H1 (cell line): ENCODE results near the gene SCCPDH. TPM values are rescaled to one million over a fixed set of nuclear protein-coding genes. Genes with fewer than 3 reads are reported as not detected.
A peak's percentile ranks its signal among the peaks of the same experiment; 100 is the strongest.

Experiments used
- CTCF ChIA-PET: fragments of 300-600 bp; sonication (Branson Sonifier 250); formaldehyde crosslinking; loops from one replicate; lab custom pipeline; 2021; ENCODE audit not compliant: partially characterized antibody; lab: Charles Lee
- POLR2A ChIA-PET: fragments of 300-600 bp; sonication (Branson Sonifier 250); formaldehyde crosslinking; loops from one replicate; lab custom pipeline; 2021; ENCODE audit warnings: inconsistent platforms; ENCODE audit not compliant: partially characterized antibody; lab: Charles Lee
- DNase-seq, 2 experiments: peaks; one replicate each; pipeline versions ENCODE4 v3.0.0 to v3.0.0-alpha.2; 2010 to 2022; ENCODE audit warnings: low spot score in 2 of 2, low read depth in 1 of 2, mixed read lengths in 1 of 2
- FAIRE-seq: peaks from 2 replicates; lab custom pipeline; 2011; peaks lifted over from hg19 to GRCh38; lab: Jason Lieb, UNC
- H2AFZ ChIP-seq: 2 replicates; pipeline ENCODE4 v1.8.1; 2012; ENCODE audit warnings: low read length, inconsistent platforms
- H2AK5ac ChIP-seq: 2 replicates; pipeline ENCODE4 v1.6.1; 2013; ENCODE audit warnings: low read depth, low read length
- H2BK120ac ChIP-seq: replicated peaks from 2 replicates; pipeline ENCODE3; 2013; ENCODE audit warnings: low read depth, low read length, inconsistent platforms
- H2BK12ac ChIP-seq: 2 replicates; pipeline ENCODE4 v1.6.1; 2013; ENCODE audit warnings: low read depth, low read length
- H2BK15ac ChIP-seq: 2 replicates; pipeline ENCODE4 v1.6.1; 2013; ENCODE audit warnings: low read length
- H2BK20ac ChIP-seq: 2 replicates; pipeline ENCODE4 v1.6.1; 2013; ENCODE audit warnings: low read length
- H2BK5ac ChIP-seq: 2 replicates; pipeline ENCODE4 v1.6.1; 2013; ENCODE audit warnings: low read depth, low read length
- H3K14ac ChIP-seq: 2 replicates; pipeline ENCODE4 v1.6.1; 2013; ENCODE audit warnings: inconsistent platforms; ENCODE audit not compliant: insufficient read length
- H3K18ac ChIP-seq: 2 replicates; pipeline ENCODE4 v1.6.1; 2013; ENCODE audit warnings: low read length; ENCODE audit errors: extremely low read depth
- H3K23ac ChIP-seq: 2 replicates; pipeline ENCODE4 v1.6.1; 2013; ENCODE audit warnings: inconsistent platforms; ENCODE audit not compliant: insufficient read length
- H3K23me2 ChIP-seq: 2 replicates; pipeline ENCODE4 v1.6.1; 2013; ENCODE audit warnings: low read depth, low read length
- H3K27ac ChIP-seq: 2 replicates; pipeline ENCODE4 v1.6.1; 2011; ENCODE audit warnings: low read depth, low read length, inconsistent platforms
- H3K27me3 ChIP-seq, 4 experiments: replicated peaks in 1 of 4; 1 replicate in 1 of 4; 2 replicates in 3 of 4; pipeline versions ENCODE4 v1.6.1 to v1.8.1; 2011 to 2013; ENCODE audit warnings: low read length in 3 of 4, mild to moderate bottlenecking in 3 of 4, inconsistent platforms in 2 of 4, mixed read lengths in 2 of 4, moderate library complexity in 1 of 4; ENCODE audit not compliant: control insufficient read depth in 3 of 4, insufficient read depth in 3 of 4; ENCODE audit errors: extremely low read depth in 1 of 4
- H3K36me3 ChIP-seq, 4 experiments: 2 replicates each; pipeline versions ENCODE4 v1.6.1 to v1.8.1; 2011 to 2013; ENCODE audit warnings: mild to moderate bottlenecking in 4 of 4, low read length in 3 of 4, moderate library complexity in 2 of 4, control low read depth in 1 of 4, inconsistent platforms in 1 of 4; ENCODE audit not compliant: insufficient read depth in 4 of 4, control insufficient read depth in 2 of 4
- H3K4ac ChIP-seq: replicated peaks from 2 replicates; pipeline ENCODE3; 2013; ENCODE audit warnings: low read length, low read depth, mixed read lengths, inconsistent platforms; ENCODE audit not compliant: insufficient read length
- H3K4me1 ChIP-seq, 4 experiments: replicated peaks in 1 of 4; 1 replicate in 1 of 4; 2 replicates in 3 of 4; pipeline versions ENCODE4 v1.6.1 to v1.8.1; 2011 to 2013; ENCODE audit warnings: low read length in 3 of 4, inconsistent platforms in 2 of 4, mixed read lengths in 1 of 4; ENCODE audit not compliant: insufficient read depth in 4 of 4, control insufficient read depth in 3 of 4
- H3K4me2 ChIP-seq, 2 experiments: 2 replicates each; pipeline versions ENCODE4 v1.6.1 to v1.8.1; 2011 to 2013; ENCODE audit warnings: low read depth in 2 of 2, low read length in 2 of 2, control low read depth in 1 of 2, inconsistent platforms in 1 of 2, mild to moderate bottlenecking in 1 of 2; ENCODE audit not compliant: insufficient read depth in 1 of 2
- H3K4me3 ChIP-seq, 4 experiments: fragments of 200-600, 300-600 bp in 1 of 4; sonication (generic), shearing (Covaris generic), sonication (Bioruptor Twin) in 1 of 4; 2 replicates each; pipeline versions ENCODE4 v1.5.1 to v1.8.1; 2011 to 2016; ENCODE audit warnings: low read length in 4 of 4, low read depth in 3 of 4, control low read depth in 2 of 4, inconsistent platforms in 2 of 4, mild to moderate bottlenecking in 2 of 4, mixed read lengths in 1 of 4, moderate library complexity in 1 of 4; ENCODE audit not compliant: insufficient read depth in 2 of 4; ENCODE audit errors: extremely low read depth in 1 of 4
- H3K56ac ChIP-seq: replicated peaks from 2 replicates; pipeline ENCODE3; 2013; ENCODE audit warnings: low read depth, mild to moderate bottlenecking, mixed read lengths, low read length, inconsistent platforms; ENCODE audit not compliant: insufficient read length
- H3K79me1 ChIP-seq: 2 replicates; pipeline ENCODE4 v1.6.1; 2013; ENCODE audit warnings: low read depth, low read length, control low read depth
- H3K79me2 ChIP-seq, 2 experiments: 2 replicates each; pipeline versions ENCODE4 v1.6.1 to v1.8.1; 2012 to 2013; ENCODE audit warnings: low read length in 2 of 2, mild to moderate bottlenecking in 2 of 2, inconsistent platforms in 1 of 2; ENCODE audit not compliant: insufficient read depth in 2 of 2, control insufficient read depth in 1 of 2
- H3K9ac ChIP-seq, 4 experiments: replicated peaks in 1 of 4; 1 replicate in 1 of 4; 2 replicates in 3 of 4; pipeline versions ENCODE4 v1.6.1 to v1.8.1; 2011 to 2013; ENCODE audit warnings: low read depth in 3 of 4, low read length in 3 of 4, control low read depth in 2 of 4, mild to moderate bottlenecking in 2 of 4, moderate library complexity in 2 of 4, inconsistent platforms in 1 of 4; ENCODE audit errors: extremely low read depth in 1 of 4
- H3K9me3 ChIP-seq, 2 experiments: 2 replicates each; pipeline versions ENCODE4 v1.6.1 to v1.8.1; 2012 to 2013; ENCODE audit warnings: mild to moderate bottlenecking in 2 of 2, moderate library complexity in 2 of 2, control low read depth in 1 of 2, inconsistent platforms in 1 of 2, low read depth in 1 of 2, low read length in 1 of 2, mixed read lengths in 1 of 2; ENCODE audit not compliant: insufficient read depth in 2 of 2
- H4K20me1 ChIP-seq, 2 experiments: replicated peaks in 1 of 2; 2 replicates each; pipeline versions ENCODE3 to v1.8.1; 2011 to 2013; ENCODE audit warnings: inconsistent platforms in 2 of 2, low read length in 2 of 2, mild to moderate bottlenecking in 1 of 2; ENCODE audit not compliant: insufficient read depth in 2 of 2, control insufficient read depth in 1 of 2
- H4K5ac ChIP-seq: 2 replicates; pipeline ENCODE4 v1.6.1; 2013; ENCODE audit warnings: low read length, low read depth, mixed read lengths, inconsistent platforms; ENCODE audit not compliant: insufficient read length
- H4K8ac ChIP-seq: 2 replicates; pipeline ENCODE4 v1.8.0; 2013; ENCODE audit warnings: mild to moderate bottlenecking, moderate library complexity, low read length, inconsistent platforms; ENCODE audit not compliant: insufficient read depth; ENCODE audit errors: extremely low read depth
- H4K91ac ChIP-seq: replicated peaks from 2 replicates; pipeline ENCODE3; 2013; ENCODE audit warnings: low read length, mixed read lengths, inconsistent platforms; ENCODE audit not compliant: insufficient read length
- CTBP2 ChIP-seq: IDR thresholded peaks from 2 replicates; pipeline ENCODE4 v1.7.0; 2011; ENCODE audit warnings: borderline replicate concordance, mild to moderate bottlenecking, moderate library complexity, mixed read lengths, low read length; ENCODE audit not compliant: insufficient read depth, insufficient read length
- HDAC2 ChIP-seq, 2 experiments: fragments of 300-600 bp in 1 of 2; sonication (generic) in 1 of 2; IDR thresholded peaks; 2 replicates each; pipeline ENCODE4 v1.6.1; 2011 to 2012; ENCODE audit warnings: low read depth in 2 of 2, low read length in 2 of 2, mild to moderate bottlenecking in 2 of 2, moderate library complexity in 2 of 2, borderline replicate concordance in 1 of 2, inconsistent platforms in 1 of 2
- HDAC6 ChIP-seq: IDR thresholded peaks from one replicate; pipeline ENCODE4 v1.7.1; 2012; ENCODE audit warnings: low read depth, mild to moderate bottlenecking, inconsistent platforms, low read length, moderate library complexity
- MAFK ChIP-seq: IDR thresholded peaks from 2 replicates; pipeline ENCODE4 v1.6.1; 2012; ENCODE audit warnings: low read depth, mild to moderate bottlenecking, improper control_type of control experiment, low read length
- RAD21 ChIP-seq, 2 experiments: IDR thresholded peaks in 1 of 2; conservative IDR thresholded peaks in 1 of 2; 2 replicates each; pipeline ENCODE4 v1.6.1; 2011; ENCODE audit warnings: low read depth in 2 of 2, low read length in 2 of 2, improper control_type of control experiment in 1 of 2, inconsistent platforms in 1 of 2, mild to moderate bottlenecking in 1 of 2, moderate library complexity in 1 of 2
- WGBS, 2 experiments: shearing (Covaris generic) in 1 of 2; methylation state at CpG; one replicate each; pipeline versions ENCODE4 v1.1.6 to v1.1.7; 2013 to 2015; ENCODE audit warnings: low lambda C conversion rate in 2 of 2, mixed read lengths in 2 of 2, inconsistent platforms in 1 of 2, low coverage in 1 of 2, missing lambda C conversion rate in 1 of 2; ENCODE audit not compliant: insufficient replicate concordance in 2 of 2, insufficient coverage in 1 of 2, insufficient read length in 1 of 2; ENCODE audit errors: extremely low coverage in 1 of 2, missing lambda C conversion rate in 1 of 2; 5-methylcytosine and 5-hydroxymethylcytosine counted together
- polyA plus RNA-seq, 7 experiments: library from polyadenylated mRNA; depleted of rRNA in 3 of 7; stranded (reverse) in 5 of 7; unstranded in 2 of 7; fragments of >200 nt in 5 of 7; fragments of 200-250 nt in 2 of 7; gene quantifications; 1 replicate in 5 of 7; 2 replicates in 1 of 7; 4 replicates in 1 of 7; pipeline versions ENCODE4 v1.2.1 to v1.2.3, GENCODE V29; 2011 to 2013; ENCODE audit warnings: missing spikeins in 2 of 7, mixed read lengths in 2 of 7
- total RNA-seq: library from RNA; stranded (reverse); fragmentation: NEBNext Ultra II Directional; extraction: Animal tissue kit (Norgen Biotek cat#: 25700); gene quantifications from 2 replicates; pipeline ENCODE4 v1.2.1, GENCODE V29; 2021
- TF ChIP-seq, protein P1 (sequence below), 3 experiments: IDR thresholded peaks; 1 replicate in 2 of 3; 2 replicates in 1 of 3; pipeline versions ENCODE4 v1.5.1 to v1.6.1; 2011; ENCODE audit warnings: low read length in 3 of 3, mild to moderate bottlenecking in 3 of 3, inconsistent platforms in 2 of 3, low read depth in 1 of 3, moderate library complexity in 1 of 3; ENCODE audit not compliant: insufficient read depth in 1 of 3; ENCODE audit errors: control extremely low read depth in 1 of 3

The SCCPDH gene
- total and polyA plus RNA-seq, 2 of the 8 experiments (the other 6 are each of a cell fraction or from before 2014, with no cell fraction given): 9.5 to 17.0 TPM

DNA sequence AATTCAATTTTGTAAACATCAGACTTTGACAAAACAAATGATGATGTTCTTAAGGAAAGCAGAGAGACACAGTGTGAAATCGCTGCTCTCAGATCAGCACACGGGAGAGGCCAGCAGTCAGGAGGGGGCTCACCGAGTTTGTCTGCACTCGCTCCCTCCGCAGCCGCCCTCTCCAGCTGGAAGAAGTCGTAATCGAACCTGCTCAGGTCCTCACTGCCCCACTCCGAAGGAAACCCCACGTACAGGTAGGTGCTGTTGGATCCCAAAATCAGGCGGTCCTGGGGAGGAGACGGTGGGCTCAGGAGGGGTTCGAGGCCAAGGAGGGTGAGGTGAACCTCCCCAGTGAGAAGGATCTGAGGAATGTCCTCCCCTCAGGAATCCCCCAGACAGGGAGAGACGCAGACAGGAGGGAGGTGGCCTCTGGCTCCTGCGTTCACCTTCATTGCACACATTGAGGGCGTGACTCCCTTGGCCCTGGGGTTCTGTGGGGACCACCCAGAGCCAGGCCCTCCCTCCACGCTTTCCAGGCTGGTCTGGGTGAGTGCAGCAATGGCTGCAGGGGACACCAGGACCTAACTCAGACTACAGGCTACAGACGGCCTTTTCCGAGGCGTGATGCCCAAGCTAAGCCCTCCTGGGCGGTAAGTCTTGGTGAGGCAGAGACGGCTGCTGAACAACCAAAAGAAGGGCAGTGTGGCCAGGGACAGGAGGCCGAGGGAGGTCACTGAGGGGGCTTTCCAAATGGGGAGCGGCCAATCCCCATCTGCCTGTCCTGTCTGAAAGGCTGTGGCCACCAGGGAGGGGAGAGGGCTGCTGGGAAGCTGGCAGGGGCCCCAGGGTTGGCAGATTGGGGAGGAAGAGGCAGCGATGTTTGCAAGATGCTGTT lies 65.5 kb downstream of the SCCPDH start:
- Histone ChIP-seq H4K8ac (peak overlapping the region; percentile 89), H2BK12ac (0 out of 2 replicates have a peak overlapping the region, but pooled peaks have one; percentile 53), H3K79me2 (no peaks in the 10 kb centered on the region), H2AFZ (peak overlapping the region; percentile 72; the same call in 1 of the 2 replicates), H2BK20ac (peak overlapping the region; percentile 66; the same call in 1 of the 2 replicates), H4K91ac (peak overlapping the region; percentile 38), H3K23me2 (0 out of 2 replicates have a peak, but pooled peaks cover 2% of the 10 kb centered on the region), H3K36me3 (no peaks in the 10 kb centered on the region), H3K9me3 (no peaks in the 10 kb centered on the region), H3K23ac (no peak overlapping the region), H3K4me2 (peak overlapping the region; percentile 45 to 61; a peak in 3 of 4 replicates), H3K9ac (no peak overlapping the region), H4K20me1 (no peaks in the 10 kb centered on the region), H3K4me1 (peaks cover 5 to 30% (median 22%) of the 10 kb centered on the region in 4 experiments), H3K4me3 (peak overlapping the region in 1 of 4 experiments; percentile 32; a peak in 1 of 8 replicates), H3K18ac (no peak overlapping the region), H3K14ac (no peak overlapping the region), H2BK120ac (no peak overlapping the region), H3K27ac (no peak overlapping the region), H3K27me3 (no peaks in the 10 kb centered on the region; a peak in 1 of 7 replicates), H3K4ac (no peak overlapping the region), H2BK5ac (peak overlapping the region; percentile 62; the same call in 1 of the 2 replicates), H2BK15ac (peak overlapping the region; percentile 92), H3K79me1 (no peaks in the 10 kb centered on the region), H4K5ac (peak overlapping the region; percentile 25), H2AK5ac (0 out of 2 replicates have a peak overlapping the region, but pooled peaks have one; percentile 5), H3K56ac (no peak overlapping the region)
- 76% methylated on average over 25 of the region's 25 CpGs; no CpG with 5 or more reads in 1 of the 2 experiments for WGBS, 2 experiments
- DNase-seq (no peak), FAIRE-seq (no peak)
- POLR2A ChIA-PET: interaction anchor here (0.6 kb wide), 1 partner anchor 37 kb away, joined by 3 read pairs; no protein-coding TSS in a partner anchor
- CTCF ChIA-PET: interaction anchor here (0.9 kb wide), 2 partner anchors 19 to 56 kb away, joined by 3 read pairs; no protein-coding TSS in a partner anchor
- TF ChIP-seq HDAC6 (no peak), HDAC2 (IDR thresholded peaks at IDR 0.05; ENCODE audit: borderline replicate concordance in 1 of 2, low read depth in 2 of 2, low read length in 2 of 2) (no peak), RAD21 (IDR thresholded peaks at IDR 0.05 in 1 of 2, conservative IDR thresholded peaks at IDR 0.05 in 1 of 2; ENCODE audit: low read depth in 2 of 2, low read length in 2 of 2) (no peak), CTBP2 (no peak), MAFK (no peak)
- TF ChIP-seq, protein P1, sequence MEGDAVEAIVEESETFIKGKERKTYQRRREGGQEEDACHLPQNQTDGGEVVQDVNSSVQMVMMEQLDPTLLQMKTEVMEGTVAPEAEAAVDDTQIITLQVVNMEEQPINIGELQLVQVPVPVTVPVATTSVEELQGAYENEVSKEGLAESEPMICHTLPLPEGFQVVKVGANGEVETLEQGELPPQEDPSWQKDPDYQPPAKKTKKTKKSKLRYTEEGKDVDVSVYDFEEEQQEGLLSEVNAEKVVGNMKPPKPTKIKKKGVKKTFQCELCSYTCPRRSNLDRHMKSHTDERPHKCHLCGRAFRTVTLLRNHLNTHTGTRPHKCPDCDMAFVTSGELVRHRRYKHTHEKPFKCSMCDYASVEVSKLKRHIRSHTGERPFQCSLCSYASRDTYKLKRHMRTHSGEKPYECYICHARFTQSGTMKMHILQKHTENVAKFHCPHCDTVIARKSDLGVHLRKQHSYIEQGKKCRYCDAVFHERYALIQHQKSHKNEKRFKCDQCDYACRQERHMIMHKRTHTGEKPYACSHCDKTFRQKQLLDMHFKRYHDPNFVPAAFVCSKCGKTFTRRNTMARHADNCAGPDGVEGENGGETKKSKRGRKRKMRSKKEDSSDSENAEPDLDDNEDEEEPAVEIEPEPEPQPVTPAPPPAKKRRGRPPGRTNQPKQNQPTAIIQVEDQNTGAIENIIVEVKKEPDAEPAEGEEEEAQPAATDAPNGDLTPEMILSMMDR (IDR thresholded peaks at IDR 0.05; ENCODE audit: control extremely low read depth in 1 of 3, insufficient read depth in 1 of 3, low read depth in 1 of 3, low read length in 3 of 3): no peak
